Stimulated activated CD8-positive, alpha-beta memory T cell treated with anti-CD3 and anti-CD28 coated beads, Interleukin-7, amount 100 ng/mL, for 4 hours (primary cell): ENCODE results near the gene CDK2AP2.
"Not testable (repeated sequence)": the region's sequence is repeated elsewhere in the genome, so short reads cannot be mapped to it uniquely, and the experiment has no call there.

Source experiments
- DNase-seq, 2 donors: peaks; one replicate each; pipeline ENCODE4 v3.0.0-alpha.2; 2020; ENCODE audit warnings: low read depth in 2 of 2

CDK2AP2 gene

DNA sequence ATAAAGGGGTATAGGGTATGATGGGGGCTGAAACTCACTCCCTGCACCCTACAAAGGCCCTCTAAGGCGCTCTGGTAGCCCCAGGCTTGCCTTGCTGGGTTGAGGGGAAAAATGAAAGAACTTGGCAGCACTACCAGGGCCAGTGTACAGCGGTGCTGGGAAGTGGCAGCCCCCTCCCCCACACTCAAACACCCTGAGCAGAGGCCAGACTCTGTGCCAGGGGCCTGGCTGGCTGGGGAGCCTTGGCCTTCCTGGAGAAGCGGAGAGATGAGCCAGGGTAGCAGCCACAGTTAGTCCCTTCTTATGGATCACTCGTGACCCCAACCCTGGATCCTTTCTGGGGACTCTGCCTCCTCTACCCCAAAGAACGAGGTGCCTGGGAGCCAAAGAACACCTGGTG lies 41.6 kb downstream of the CDK2AP2 start:
- DNase-seq: no peak

GRCh38 chr11:67465530-67465929 lies 42.4 kb downstream of the CDK2AP2 start:
- DNase-seq: not testable (repeated sequence)

DNA sequence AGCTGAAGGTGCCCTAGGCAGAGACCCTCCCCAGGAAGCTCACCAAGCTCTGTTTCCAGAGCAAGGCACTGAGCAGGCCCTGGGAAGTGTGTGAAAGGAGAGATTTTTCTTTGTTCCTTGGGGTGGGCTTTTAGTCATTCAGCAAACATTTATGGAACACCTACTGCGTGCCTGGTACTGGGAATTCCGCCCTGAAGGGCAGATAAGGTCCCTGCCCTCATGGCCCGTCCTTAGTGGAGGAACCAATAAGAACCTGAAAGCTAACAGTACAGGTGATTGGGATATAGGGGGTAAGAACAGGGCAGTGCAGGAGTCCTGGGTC lies 42.8 kb downstream of the CDK2AP2 start:
- no peak for DNase-seq

- DNase-seq: peak; percentile 82 to 86
Measured at GRCh38 chr11:67464411-67465188, 43.4 kb downstream of the CDK2AP2 start.

GRCh38 chr11:67463680-67464410 lies 44.1 kb downstream of the CDK2AP2 start:
- DNase-seq: no peak

- no peak for DNase-seq
Measured at GRCh38 chr11:67463186-67463585, 44.8 kb downstream of the CDK2AP2 start.

DNA sequence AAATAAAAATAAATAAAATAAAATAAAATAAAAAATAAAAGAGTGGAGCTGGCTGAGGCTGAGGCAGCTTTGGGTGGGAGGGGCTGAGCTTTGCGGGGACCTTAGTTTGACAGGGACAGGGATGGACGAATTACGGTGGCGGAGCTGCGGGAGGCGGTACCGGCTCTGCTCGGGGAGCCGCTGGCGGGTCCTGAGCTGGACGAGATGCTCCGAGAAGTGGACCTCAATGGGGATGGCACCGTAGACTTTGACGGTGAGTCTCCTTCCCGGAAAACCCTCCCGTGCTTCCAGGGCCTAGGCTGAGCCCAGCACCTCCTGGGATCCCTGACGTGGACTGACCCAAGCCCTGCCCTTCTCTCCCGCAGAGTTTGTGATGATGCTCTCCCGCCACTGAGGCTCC lies 49.7 kb downstream of the CDK2AP2 start:
- no peak for DNase-seq

- no peak for DNase-seq
Measured at GRCh38 chr11:67457453-67457852, 50.5 kb downstream of the CDK2AP2 start.
